Measurements from ENCODE around the gene ITPR2. TPM values are rescaled to one million over a fixed set of nuclear protein-coding genes. Genes with fewer than 3 reads are reported as not detected.

ITPR2 gene
- total RNA-seq, 2 experiments from 2014 or later, result 25.6 to 44.7 TPM

GRCh38 chr12:26347300-26347699 lies 485.7 kb downstream of the ITPR2 start:
- ChIA-PET POLR2A (interaction anchor here (0.6 to 2.0 kb wide), 9 partner anchors 10 to 754 kb away, joined by 3 to 8 read pairs (median 3); no protein-coding TSS in a partner anchor), CTCF (ENCODE audit: unreplicated experiment) (interaction anchor here (1.0 kb wide), 1 partner anchor 49 kb away, joined by 3 read pairs; no protein-coding TSS in a partner anchor)
- no TSS peak for BruUV-seq (replicated peaks)

GRCh38 chr12:26346736-26347135 lies 486.3 kb downstream of the ITPR2 start:
- Histone ChIP-seq H3K36me3 (ENCODE audit: insufficient read depth, low read length) (no peaks in the 10 kb centered on the region), H2AFZ (ENCODE audit: low read length) (no peak overlapping the region), H3K27ac (ENCODE audit: low read depth, low read length, poor library complexity, severe bottlenecking) (no peak overlapping the region), H4K20me1 (ENCODE audit: insufficient read depth, low read length) (no peaks in the 10 kb centered on the region), H3K4me2 (ENCODE audit: low read length) (no peak overlapping the region), H3K4me3 (ENCODE audit: low read depth, low read length, poor library complexity, severe bottlenecking) (no peak overlapping the region), H3K4me1 (ENCODE audit: insufficient read depth, low read length, poor library complexity, severe bottlenecking) (no peaks in the 10 kb centered on the region), H3K79me2 (ENCODE audit: insufficient read depth, low read depth, low read length) (no peaks in the 10 kb centered on the region), H3K9me2 (ENCODE audit: insufficient read depth, low read length) (no peaks in the 10 kb centered on the region), H3K9me3 (ENCODE audit: low read length) (no peaks in the 10 kb centered on the region)
- POLR2A ChIA-PET, result interaction anchor here (0.8 to 2.0 kb wide), 7 partner anchors 9 to 213 kb away, joined by 3 to 8 read pairs (median 3); no protein-coding TSS in a partner anchor
- no peak for DNase-seq (ENCODE audit: low spot score)
- intact Hi-C loops (cut with micrococcal nuclease; ENCODE audit: unreplicated experiment), result no loop called here
- no peak for TF ChIP-seq CTCF (conservative IDR thresholded peaks at IDR 0.05; ENCODE audit: low read length)
- no peak for TF ChIP-seq EZH2phosphoT487 (IDR thresholded peaks at IDR 0.05; ENCODE audit: borderline replicate concordance, low read depth, low read length)
- CTCF ChIA-PET (ENCODE audit: unreplicated experiment), result interaction anchor here (1.0 kb wide), 1 partner anchor 48 kb away, joined by 3 read pairs; no protein-coding TSS in a partner anchor
- no TSS peak for BruUV-seq (replicated peaks)

More at GRCh38 chr12:26347300-26347699, 485.7 kb downstream of the ITPR2 start:
- intact Hi-C loops (cut with micrococcal nuclease; ENCODE audit: unreplicated experiment), result no loop called here
- H4K20me1 ChIP-seq (ENCODE audit: insufficient read depth, low read length), result no peaks in the 10 kb centered on the region
- H3K27ac ChIP-seq (ENCODE audit: low read depth, low read length, poor library complexity, severe bottlenecking), result no peak overlapping the region
- DNase-seq (ENCODE audit: low spot score), result no peak
- H3K9me2 ChIP-seq (ENCODE audit: insufficient read depth, low read length), result no peaks in the 10 kb centered on the region
- no peak overlapping the region for H2AFZ ChIP-seq (ENCODE audit: low read length)
- H3K4me3 ChIP-seq (ENCODE audit: low read depth, low read length, poor library complexity, severe bottlenecking), result no peak overlapping the region
- no peak for TF ChIP-seq CTCF (conservative IDR thresholded peaks at IDR 0.05; ENCODE audit: low read length)
- no peak for TF ChIP-seq EZH2phosphoT487 (IDR thresholded peaks at IDR 0.05; ENCODE audit: borderline replicate concordance, low read depth, low read length)
- no peak overlapping the region for H3K4me2 ChIP-seq (ENCODE audit: low read length)
- no peaks in the 10 kb centered on the region for H3K36me3 ChIP-seq (ENCODE audit: insufficient read depth, low read length)
- no peaks in the 10 kb centered on the region for H3K9me3 ChIP-seq (ENCODE audit: low read length)
- H3K79me2 ChIP-seq (ENCODE audit: insufficient read depth, low read depth, low read length), result no peaks in the 10 kb centered on the region
- no peaks in the 10 kb centered on the region for H3K4me1 ChIP-seq (ENCODE audit: insufficient read depth, low read length, poor library complexity, severe bottlenecking)

- CTCF ChIA-PET (ENCODE audit: unreplicated experiment), result no interaction called here
Observed at GRCh38 chr12:26345471-26346003, 487.5 kb downstream of the ITPR2 start.

More at GRCh38 chr12:26345471-26346003, 487.5 kb downstream of the ITPR2 start:
- no peak overlapping the region for H2AFZ ChIP-seq (ENCODE audit: low read length)
- H4K20me1 ChIP-seq (ENCODE audit: insufficient read depth, low read length), result no peaks in the 10 kb centered on the region
- intact Hi-C loops (cut with micrococcal nuclease; ENCODE audit: unreplicated experiment), result no loop called here
- H3K9me3 ChIP-seq (ENCODE audit: low read length), result no peaks in the 10 kb centered on the region
- no peak for TF ChIP-seq EZH2phosphoT487 (IDR thresholded peaks at IDR 0.05; ENCODE audit: borderline replicate concordance, low read depth, low read length)
- TF ChIP-seq CTCF (conservative IDR thresholded peaks at IDR 0.05; ENCODE audit: low read length), result no peak
- H3K27ac ChIP-seq (ENCODE audit: low read depth, low read length, poor library complexity, severe bottlenecking), result no peak overlapping the region
- H3K4me1 ChIP-seq (ENCODE audit: insufficient read depth, low read length, poor library complexity, severe bottlenecking), result no peaks in the 10 kb centered on the region
- DNase-seq (ENCODE audit: low spot score), result no peak
- H3K79me2 ChIP-seq (ENCODE audit: insufficient read depth, low read depth, low read length), result no peaks in the 10 kb centered on the region
- no TSS peak for BruUV-seq (replicated peaks)
- no peaks in the 10 kb centered on the region for H3K36me3 ChIP-seq (ENCODE audit: insufficient read depth, low read length)
- H3K4me3 ChIP-seq (ENCODE audit: low read depth, low read length, poor library complexity, severe bottlenecking), result no peak overlapping the region
- no peaks in the 10 kb centered on the region for H3K9me2 ChIP-seq (ENCODE audit: insufficient read depth, low read length)
- H3K4me2 ChIP-seq (ENCODE audit: low read length), result no peak overlapping the region
- POLR2A ChIA-PET, result interaction anchor here (2.0 kb wide), 1 partner anchor 16 kb away, joined by 8 read pairs; no protein-coding TSS in a partner anchor
